ENCODE measurements around the gene CDKN2A.

CDKN2A gene

DNA sequence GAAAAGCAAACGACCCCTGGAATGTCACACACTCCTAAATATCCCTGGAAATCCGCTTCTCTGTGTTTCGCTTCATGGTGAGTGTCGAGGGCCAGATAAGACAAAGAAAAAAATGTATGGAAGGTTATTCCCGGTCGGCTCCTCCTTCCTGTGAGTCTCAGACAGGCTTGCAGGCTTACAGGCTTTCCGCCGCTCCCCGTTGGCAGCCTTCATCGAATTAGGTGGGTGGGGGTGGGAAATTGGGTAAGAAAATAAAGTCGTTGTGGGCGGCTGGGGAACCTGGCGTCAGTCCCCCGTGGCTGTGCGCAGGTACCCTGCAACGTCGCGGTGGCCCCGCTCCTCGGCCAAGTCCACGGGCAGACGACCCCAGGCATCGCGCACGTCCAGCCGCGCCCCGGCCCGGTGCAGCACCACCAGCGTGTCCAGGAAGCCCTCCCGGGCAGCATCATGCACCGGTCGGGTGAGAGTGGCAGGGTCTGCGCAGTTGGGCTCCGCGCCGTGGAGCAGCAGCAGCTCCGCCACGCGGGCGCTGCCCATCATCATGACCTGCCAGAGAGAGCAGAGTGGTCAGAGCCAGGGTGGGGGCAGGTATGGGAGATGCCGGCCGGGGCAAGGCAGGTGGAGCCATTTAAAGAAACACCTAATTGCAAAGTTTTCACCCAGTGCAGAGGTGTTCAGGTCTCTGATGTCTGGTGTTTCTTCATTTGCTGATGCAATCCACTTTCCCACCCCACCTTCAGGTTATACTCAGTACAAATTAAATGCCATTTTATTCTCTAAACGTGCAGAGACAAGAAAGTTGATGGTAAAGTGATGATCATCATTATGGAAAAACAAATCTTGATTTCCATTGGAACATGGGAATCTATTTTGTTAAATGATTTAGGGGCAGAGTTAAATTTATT lies 11.8 kb upstream of the CDKN2A start:
- no peak for DNase-seq

DNA sequence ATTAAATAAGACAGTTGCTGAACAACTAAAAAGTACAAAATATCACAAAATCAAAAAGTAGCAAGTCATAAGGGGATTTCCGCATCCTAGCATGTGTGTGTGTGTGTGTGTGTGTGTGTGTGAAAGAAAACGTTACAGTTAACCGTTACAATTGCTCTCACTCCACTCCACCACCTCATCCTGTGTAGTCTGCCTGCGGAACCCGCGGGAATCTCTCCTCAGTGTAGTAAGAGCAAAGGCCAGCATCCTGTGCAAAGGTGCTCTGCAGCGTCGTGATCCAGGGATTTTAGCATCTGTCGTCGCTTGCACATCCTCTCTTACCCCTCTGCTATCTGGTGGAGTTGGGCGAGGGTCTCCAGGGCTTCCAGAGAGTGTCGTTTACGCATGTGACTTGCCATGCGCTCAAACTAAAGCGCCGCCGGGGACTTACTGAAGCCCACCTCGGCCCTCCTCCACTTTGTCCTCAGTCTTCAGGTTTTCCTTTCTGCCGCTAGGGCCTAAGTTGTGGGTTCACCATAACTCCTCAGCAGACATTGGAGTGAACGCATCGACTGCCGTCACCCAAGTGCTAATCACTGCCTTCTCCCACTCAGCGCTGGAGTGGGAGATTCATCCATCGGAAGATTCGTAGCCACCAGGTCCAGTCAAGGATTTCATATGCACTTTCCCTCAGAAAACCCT lies 11.0 kb upstream of the CDKN2A start:
- DNase-seq, result no peak

DNA sequence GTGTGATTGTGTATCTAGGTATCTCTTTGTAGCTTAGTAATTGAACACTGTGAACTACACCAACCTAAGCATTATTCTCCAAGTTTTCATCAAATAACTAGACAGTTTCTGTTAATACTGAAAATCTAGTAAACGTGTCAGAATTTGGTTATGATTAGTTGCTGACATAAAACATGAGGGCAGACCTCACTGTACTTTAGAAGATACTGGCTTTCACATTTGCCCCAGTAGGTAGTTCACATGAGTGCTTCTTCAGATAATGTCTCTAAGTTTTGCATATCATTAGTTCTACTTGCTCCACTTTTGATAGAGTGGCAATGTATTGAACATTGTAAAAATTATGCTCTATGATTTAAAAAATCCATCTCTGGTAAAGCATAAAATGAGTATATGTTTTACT lies 7.8 kb upstream of the CDKN2A start:
- no peak for DNase-seq

DNA sequence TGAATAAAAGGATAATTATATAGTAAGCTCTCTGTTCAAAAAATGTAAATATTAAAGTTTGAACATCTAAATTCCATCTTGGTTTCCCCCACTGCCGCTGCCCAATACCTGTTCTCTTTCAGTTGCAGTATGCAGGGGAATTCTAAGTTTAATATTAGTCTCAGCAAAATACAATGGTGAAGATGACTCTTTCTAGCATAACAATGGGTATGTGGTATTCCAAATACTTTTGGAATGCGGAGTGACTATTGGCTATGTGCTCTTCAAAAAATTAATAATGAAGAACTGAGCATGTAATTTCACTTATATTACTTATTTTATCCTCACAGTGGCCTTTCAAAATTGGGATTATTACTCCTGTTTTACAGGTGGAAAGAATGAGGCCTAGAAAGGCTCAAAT lies 3.8 kb upstream of the CDKN2A start:
- no peak for DNase-seq

DNA sequence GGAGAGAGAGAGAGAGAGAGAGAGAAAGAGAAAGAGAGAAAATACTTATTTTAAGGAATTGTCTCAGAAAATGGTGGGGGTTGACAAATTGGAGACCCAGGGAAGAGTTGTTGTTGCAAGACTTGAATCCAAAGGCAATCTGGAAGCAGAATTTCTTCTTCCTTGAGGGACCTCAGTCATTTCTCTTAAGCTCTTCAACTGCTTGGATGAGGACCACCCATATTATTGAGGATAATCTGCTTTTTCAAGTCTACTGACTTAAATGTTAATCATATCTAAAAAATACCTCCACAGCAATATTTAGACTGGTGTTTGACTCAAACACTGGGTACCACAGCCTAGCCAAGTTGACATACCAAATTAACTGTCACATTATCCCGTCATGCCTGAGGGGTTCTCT lies 3.3 kb upstream of the CDKN2A start:
- no peak for DNase-seq

DNA sequence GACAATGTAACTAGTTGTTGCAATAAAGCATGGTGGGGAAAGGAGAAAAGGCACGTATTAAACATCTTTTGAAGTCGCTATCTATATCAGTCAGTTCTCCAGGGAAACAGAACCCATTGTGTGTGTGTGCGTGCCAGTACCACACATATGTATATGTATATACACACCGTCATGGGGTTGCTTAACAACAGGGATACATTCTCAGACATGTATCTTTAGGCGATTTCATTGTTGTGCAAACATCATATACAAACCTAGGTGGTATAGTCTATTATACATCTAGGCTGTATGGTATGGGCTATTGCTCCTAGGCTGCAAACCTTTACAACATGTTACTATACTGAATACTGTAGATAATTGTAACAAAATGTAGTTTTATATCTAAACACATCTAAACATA lies 2.7 kb upstream of the CDKN2A start:
- DNase-seq, result no peak

DNA sequence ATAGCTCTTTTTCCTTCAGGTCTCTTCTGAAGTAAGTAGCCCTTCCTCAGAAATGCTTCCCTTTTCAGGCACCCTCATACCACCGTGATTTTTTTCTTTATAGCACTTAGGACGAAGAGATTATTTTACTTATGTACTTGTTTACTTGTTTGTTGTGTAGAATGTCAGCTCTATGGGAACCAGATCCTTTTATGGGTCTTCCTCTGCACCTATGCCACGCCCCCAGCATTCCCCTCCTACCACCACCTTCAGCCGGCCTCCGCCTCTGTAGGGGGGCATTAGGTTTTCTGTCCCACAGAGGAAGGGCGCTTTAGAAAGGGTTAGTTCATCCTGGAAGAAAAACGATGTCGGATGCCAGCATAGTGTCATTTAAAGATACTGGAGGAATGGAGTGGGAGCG lies 2.2 kb upstream of the CDKN2A start:
- DNase-seq, result peak in 1 of 2 experiments; percentile 24

DNA sequence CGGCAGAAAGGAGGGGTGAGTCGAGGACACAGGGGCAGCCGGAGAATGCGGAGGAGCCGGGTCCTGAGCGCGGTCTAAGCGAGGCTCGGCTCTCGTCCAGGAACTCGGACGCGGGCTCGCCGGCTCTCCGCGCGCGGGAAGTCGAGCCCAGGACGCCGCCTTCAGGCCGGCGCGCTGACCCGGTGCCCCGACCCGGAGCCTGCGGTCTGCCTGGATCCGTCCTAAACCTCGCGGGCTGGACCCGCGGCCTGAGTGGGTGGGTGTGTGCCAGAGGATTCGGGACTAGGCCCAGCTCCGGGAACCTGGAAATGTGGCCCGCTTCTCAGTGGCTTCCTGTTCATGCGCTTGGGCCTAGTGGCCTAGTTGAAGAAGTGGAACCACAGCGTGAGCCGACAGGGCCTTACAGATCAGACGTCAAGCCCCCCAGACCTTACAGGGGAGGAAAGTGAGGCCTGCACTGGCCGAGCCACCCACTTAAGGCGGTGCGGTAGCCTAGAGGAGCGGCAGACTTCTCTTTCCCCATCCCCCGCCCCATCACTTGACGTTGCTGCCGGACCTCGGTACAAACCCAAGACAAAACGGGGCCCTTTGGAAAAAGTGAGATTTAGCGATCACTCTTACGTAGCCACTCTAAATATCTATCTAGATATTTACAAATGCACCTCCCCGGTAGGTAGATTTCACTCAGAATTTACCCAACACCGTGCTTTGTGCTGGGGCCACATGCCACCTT lies 1.6 kb upstream of the CDKN2A start:
- DNase-seq, result peak in 1 of 2 experiments; percentile 51

DNA sequence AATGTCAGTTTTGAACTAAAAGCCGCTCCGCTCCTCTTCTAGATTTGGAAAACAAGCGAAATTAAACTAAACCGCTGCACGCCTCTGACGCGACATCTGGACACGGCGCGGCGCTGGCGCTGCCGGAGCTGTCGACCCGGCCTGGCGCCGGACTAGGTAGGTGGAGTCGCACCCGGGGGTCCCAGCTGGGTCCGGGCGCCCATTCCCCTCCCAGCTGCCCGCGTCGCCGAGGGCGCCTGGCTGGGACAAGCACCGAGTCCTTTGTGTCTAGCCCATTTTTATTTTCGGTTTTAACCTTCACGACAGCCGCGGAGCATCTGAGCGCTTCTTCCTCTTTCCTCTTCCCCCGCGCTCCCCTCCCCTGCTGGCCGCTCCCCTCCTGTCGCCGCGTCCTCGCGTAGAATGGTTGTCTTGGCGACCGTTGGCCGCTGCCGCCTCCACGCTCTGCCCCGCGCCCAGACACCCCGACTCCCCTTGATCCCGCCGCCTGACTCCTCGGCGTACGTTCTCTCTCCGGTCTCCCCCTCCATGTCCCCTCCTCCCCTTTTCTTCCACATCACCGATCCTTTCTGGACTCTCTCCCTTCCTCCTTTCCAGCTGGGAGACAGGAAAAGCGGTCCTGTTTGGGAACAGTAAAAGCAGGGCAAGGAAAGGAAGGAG lies 944 bp upstream of the CDKN2A start:
- peak; percentile 45 to 66 for DNase-seq

DNA sequence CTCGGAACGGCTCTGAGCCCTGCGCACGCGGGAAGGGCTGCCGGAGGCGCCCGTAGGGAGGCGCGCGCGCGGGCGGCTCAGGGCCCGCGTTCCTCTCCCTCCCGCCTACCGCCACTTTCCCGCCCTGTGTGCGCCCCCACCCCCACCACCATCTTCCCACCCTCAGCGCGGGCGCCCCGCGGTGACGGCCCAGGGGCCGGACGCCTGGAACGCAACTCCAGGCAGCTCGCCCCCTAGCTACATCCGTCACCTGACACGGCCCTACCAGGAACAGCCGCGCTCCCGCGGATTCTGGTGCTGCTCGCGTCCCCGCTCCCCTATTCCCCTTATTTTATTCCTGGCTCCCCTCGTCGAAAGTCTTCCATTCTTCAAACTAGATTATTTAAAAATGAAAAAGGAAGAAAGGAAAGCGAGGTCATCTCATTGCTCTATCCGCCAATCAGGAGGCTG lies 389 bp upstream of the CDKN2A start, which contains the start of gene CDKN2B-AS1:
CDKN2B-AS1 (plus strand) TSS at position 236 of the 450 bp plus-strand sequence.
- peak; percentile 88 to 95 for DNase-seq

DNA sequence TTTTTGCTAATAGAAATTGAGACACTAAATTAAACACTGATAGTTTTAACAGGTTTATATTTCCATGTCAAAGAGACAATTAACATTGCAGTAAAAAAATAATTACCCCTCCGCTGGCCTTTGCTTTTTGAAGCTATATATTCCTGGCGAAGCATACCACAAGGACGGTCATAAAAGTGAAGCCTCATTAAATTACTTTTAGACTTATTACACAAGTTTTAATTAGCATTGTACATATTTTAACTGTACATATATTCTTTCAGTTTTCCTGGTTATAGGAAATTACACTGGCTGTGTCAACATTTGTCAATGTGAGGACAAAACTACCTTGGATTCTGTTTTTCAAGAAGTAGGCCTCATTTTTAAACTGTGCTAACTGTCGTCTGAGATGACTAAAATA lies 1.2 kb downstream of the CDKN2A start:
- no peak for DNase-seq

DNA sequence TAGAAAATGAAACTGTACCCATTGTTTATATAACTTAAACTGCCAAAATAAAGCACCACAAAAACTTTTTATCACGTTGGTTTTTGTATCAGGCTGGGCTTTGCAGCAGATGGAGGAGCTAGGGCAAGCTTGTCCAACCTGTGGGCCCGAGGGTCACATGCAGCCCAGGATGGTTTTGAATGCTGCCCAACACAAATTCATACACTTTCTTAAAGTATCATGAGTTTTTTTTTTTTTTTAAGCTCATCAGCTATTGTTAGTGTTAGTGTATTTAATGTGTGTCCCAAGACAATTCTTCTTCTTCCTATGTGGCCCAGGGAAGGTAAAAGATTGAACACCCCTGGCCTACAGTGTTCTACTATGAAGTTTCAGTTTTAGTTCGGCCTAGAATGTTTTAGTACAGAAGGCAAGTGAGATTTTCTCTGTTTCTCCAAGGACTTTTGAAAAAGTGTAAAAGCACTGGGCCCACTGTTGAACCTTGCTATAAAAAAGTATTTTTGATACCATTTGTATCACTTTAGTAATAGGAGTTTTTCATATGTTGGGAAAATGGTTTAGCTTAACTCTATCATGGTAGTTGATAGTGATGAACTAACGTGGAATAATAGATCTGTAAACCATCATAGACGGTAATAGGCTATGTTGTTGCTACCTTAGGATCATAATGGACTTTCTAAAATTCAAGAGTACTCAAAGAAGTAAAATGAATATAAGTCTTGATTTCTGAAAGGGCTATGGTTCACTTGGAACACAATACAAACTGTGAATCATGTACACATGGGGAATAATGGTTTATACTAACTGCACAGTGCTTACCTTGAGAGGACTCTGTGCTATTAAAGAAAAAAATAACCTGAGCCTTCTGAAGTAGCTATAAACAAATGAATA lies 2.9 kb downstream of the CDKN2A start:
- no peak for DNase-seq

DNA sequence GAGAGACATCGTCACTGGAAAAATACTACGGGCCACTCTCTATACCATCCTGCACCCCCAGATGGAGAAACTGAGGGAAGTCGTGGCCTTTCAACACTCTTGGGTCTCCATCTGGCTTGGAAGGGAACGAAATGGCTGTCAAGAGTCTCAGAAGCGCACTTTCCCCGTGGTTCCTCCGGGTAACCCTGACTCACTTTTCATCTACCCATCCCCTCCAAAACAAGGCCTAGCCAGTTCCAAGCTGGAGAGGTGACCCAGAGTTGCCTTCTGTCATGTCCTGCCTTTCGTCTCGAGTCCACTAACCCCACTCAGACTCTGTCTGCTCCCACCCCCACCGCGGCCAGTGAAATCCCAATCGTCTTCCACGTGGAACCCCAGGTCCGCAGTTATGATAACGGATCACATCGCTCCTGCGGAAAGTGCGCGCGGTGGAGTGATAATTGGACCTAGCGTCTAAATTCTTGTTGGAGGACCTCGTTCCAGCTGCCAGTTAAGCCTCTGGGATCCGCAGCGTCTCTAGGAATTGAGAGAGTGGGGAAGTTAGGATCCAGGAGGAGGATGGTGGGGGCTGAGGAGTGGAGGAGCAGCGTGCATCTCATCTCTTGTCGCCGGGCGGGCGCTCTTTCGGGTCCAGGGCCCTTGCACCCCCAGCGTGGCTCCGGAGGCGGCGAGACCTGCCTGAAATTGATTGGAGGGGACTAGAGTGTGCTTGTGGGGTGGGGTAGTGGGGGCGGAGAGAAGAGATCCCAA lies 4.6 kb downstream of the CDKN2A start:
- no peak for DNase-seq

DNA sequence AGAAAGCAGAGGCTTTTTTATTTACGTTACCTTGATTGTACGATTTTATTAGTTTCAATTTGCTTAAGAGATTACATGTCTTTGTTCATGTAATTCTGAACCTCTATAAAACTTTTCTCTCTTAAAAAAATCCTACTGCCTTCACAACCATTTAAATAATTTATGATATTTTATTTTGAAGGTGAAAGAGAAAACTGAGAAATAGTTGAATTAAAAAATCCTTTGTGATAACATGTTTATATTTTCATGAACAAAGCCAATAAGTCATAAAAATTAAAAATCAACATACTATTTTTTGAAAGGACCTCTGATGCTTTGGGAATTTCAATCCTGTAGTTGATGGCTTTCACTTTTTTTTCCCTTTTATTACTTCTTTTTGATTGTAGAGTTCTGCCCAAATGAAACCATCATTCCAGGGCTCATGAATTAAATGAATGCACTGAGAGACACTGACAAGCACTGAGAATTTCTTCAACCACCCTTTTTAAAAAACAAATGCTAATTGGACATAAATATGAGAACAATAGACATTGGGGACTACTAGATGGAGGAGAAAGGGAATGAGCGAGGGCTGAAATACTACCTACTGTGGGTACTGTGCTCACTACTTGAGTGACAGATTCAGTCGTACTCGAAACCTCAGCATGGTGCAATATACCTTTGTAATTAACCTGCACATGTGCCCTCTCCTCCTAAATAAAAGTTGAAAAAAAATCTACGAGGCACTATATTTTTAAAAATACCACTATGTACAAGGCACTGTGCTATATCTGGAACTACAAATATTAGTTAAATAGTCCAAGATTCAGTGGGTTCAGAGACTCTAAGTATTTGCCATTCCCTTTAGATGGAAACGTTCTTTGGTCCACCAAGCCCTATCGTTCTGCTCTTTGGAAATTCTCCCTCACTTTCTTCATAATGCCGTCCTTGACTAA lies 5.9 kb downstream of the CDKN2A start:
- DNase-seq, result no peak

DNA sequence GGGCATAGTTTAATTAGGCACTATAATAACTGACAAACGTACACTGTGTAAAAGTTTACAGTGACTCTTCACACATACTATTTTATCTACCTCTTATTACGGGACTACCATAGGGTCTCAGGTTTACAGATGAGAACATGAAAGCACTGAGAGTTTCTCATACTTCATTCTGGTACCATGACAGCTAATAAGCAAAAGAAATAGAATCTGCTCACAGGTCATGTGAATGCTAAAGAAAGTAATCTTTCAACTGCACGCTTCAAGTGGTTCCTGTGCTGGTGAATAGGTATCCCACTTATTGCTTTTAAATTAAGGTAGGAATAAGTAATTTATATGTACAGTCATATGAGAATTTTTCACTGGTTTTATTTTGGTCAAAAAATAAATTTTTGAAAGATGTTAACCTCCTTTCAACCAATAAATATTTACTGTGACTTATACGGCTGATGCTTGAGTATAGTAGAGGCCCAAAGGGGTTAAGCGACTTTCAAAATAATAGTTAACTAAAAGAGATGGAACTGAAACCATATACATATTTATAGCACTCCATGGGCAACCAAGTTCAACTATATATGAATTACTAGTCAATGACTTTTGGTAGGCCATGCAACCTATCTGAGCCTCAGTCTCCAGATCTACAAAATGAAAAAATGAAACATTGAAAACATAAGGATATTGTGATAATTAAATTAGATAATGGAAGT lies 8.1 kb downstream of the CDKN2A start:
- DNase-seq, result no peak

DNA sequence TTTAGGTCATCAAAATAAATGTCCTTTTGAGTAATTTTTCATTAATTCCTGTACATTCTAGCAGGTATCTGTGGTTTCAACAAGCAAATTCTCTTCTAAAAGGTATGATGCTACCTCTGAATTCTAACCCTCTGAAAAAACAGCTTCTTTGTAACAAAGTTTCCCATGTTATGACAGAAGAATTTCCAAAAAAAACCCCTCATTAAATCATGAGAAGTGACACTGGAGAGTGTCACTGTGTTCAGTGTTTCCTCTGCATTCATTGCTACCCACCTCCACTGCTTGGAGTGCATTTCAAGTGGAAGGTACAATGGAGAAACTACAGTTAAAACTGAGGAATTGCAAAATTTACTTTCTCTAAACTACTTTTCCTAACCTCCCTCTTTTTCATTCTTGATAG lies 10.1 kb downstream of the CDKN2A start:
- no peak for DNase-seq

DNA sequence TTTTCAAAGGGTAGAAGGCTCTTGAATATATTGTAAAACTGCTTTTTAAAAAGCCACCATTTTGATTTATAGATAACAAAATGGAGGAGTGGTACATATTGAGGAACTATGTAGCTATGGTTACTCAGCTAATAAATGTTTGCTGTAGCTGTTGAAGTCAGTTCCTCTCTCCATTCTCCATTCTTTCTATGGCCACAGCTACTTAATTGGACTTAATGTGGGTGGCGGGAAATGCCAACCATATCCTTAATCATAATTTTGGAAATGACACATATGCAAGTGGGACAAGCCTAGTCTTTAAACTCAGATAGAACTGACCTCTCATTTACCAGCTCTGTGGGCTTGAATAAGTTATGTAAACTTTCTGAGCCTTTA lies 10.6 kb downstream of the CDKN2A start:
- no peak for DNase-seq

DNA sequence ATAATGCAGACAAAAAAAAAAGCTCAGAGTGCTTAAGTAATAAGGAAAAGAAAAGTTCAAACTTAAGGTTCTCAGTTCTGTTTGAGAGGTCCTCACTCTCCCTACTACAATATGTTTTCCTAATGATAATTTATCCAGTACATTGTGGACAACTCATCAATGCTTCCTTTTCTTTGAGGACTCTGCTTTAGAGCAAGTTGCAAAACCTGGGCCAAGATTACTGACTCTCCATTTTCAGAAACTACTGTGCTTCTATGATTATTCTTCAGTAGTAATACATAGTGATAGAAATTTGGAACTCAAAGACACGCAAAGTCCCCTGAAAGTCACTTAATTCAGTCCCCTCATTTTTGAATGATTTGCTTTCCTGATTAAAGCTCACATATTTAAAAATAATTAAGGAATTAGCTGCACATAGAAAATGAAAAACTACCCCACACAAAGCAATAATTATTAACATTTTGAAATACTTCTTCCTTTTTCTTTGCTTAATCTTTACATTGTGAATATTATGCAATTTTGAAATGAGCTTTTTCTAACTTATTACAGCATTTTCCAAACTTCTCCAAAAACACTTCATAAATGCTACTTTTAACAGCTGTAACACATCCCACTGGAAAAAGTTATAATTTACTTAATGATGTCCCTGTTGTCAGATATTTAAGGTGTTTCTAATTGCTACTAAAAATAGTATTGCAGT lies 11.2 kb downstream of the CDKN2A start:
- no peak for DNase-seq

DNA sequence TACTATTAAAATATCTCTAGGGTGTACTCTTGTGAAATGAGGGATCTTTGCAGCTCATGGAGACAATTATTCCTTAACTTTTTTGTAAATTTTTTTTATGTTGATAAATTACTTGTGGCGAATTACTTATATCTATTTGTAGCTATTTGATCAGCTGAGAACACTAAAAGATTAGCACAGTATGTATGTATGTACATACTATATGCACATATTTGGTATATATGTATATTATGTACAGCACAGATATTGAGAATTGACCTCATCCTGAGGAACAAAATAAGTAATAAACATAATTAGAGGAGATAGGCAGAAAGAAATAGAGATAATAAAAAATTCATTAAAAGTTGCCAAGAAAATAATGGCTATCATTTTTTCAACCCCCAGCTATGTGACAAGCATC lies 11.8 kb downstream of the CDKN2A start:
- DNase-seq, result no peak

All from NCI-H524 (cell line).